K562 (cell line): ENCODE results near the gene ZNF768. TPM values are rescaled to one million over a fixed set of nuclear protein-coding genes. Genes with fewer than 3 reads are reported as not detected.

Experiments used
- CCNT2 ChIP-seq: IDR thresholded peaks from 2 replicates; pipeline ENCODE4 v1.6.1; 2011; ENCODE audit warnings: borderline replicate concordance, low read depth, mild to moderate bottlenecking, moderate library complexity, mixed read lengths, low read length; ENCODE audit not compliant: insufficient read length; ENCODE audit errors: extremely low read depth
- CTBP1 ChIP-seq: fragments of 450-650 bp; IDR thresholded peaks from 2 replicates; pipeline ENCODE4 v1.6.1; 2016; ENCODE audit warnings: borderline replicate concordance
- HEY1 ChIP-seq: fragments of 250-450 bp; sonication (Bioruptor Pico); IDR thresholded peaks from 2 replicates; pipeline ENCODE4 v1.5.0; 2020; ENCODE audit warnings: mild to moderate bottlenecking, moderate library complexity, borderline replicate concordance
- HNRNPL ChIP-seq: fragments of 200-400 bp; formaldehyde crosslinking; IDR thresholded peaks from 2 replicates; pipeline ENCODE4 v1.6.1; 2017; ENCODE audit warnings: low read depth, mild to moderate bottlenecking, low read length
- KDM4B ChIP-seq, 2 experiments: fragments of 450-650 bp in 1 of 2; sonication (generic) in 1 of 2; IDR thresholded peaks; 2 replicates each; pipeline ENCODE4 v1.6.1; 2016 to 2017; ENCODE audit warnings: borderline replicate concordance in 2 of 2, antibody characterized with exemption in 1 of 2, low read depth in 1 of 2, mild to moderate bottlenecking in 1 of 2
- KDM5B ChIP-seq: fragments of 200-600 bp; sonication (generic); IDR thresholded peaks from 2 replicates; pipeline ENCODE4 v1.6.1; 2012; ENCODE audit warnings: low read depth, mild to moderate bottlenecking, moderate library complexity, low read length, control low read depth, inconsistent platforms; ENCODE audit not compliant: insufficient replicate concordance
- NR3C1 ChIP-seq: sonication (generic); formaldehyde crosslinking; IDR thresholded peaks from 2 replicates; pipeline ENCODE4 v1.8.1; 2022; ENCODE audit warnings: missing genetic modification reagents
- PML ChIP-seq: IDR thresholded peaks from 2 replicates; pipeline ENCODE4 v1.6.1; 2012; ENCODE audit warnings: low read length, inconsistent platforms
- RBM34 ChIP-seq: fragments of 200-400 bp; formaldehyde crosslinking; IDR thresholded peaks from 2 replicates; pipeline ENCODE4 v1.6.1; 2018; ENCODE audit warnings: low read length, borderline replicate concordance; ENCODE audit not compliant: insufficient read depth
- SREBF1 ChIP-seq: fragments of 150-350 bp; IDR thresholded peaks from 2 replicates; pipeline ENCODE4 v1.6.1; 2014; ENCODE audit warnings: antibody characterized with exemption, low read depth, low read length, borderline replicate concordance
- STAT6 ChIP-seq: sonication (generic); formaldehyde crosslinking; IDR thresholded peaks from 2 replicates; pipeline ENCODE4 v1.8.1; 2023; ENCODE audit warnings: mild to moderate bottlenecking, missing genetic modification reagents
- UBTF ChIP-seq, 2 experiments: IDR thresholded peaks; 2 replicates each; pipeline ENCODE4 v1.6.1; 2012; ENCODE audit warnings: improper control_type of control experiment in 2 of 2, low read depth in 2 of 2, low read length in 2 of 2, borderline replicate concordance in 1 of 2
- ZBTB2 ChIP-seq: fragments of 450-650 bp; IDR thresholded peaks from 2 replicates; pipeline ENCODE4 v1.6.1; 2016; ENCODE audit warnings: antibody characterized with exemption
- ZBTB9 ChIP-seq: fragments of 450-650 bp; formaldehyde crosslinking; IDR thresholded peaks from 2 replicates; pipeline ENCODE4 v1.4.0; 2020; ENCODE audit warnings: mild to moderate bottlenecking, moderate library complexity
- ZNF347 ChIP-seq: fragments of 450-650 bp; formaldehyde crosslinking; IDR thresholded peaks from 2 replicates; pipeline ENCODE4 v1.4.0; 2020; ENCODE audit warnings: low read depth, mild to moderate bottlenecking, moderate library complexity
- ZNF589 ChIP-seq: fragments of 200-800 bp; sonication (Bioruptor generic); IDR thresholded peaks from 2 replicates; pipeline ENCODE4 v1.6.1; 2016; ENCODE audit warnings: low read depth, missing genetic modification characterization, missing compliant biosample characterization
- ZNF780A ChIP-seq: fragments of 250-450 bp; sonication (Bioruptor Pico); IDR thresholded peaks from 2 replicates; pipeline ENCODE4 v1.5.0; 2021; ENCODE audit warnings: mild to moderate bottlenecking
- polyA plus RNA-seq, 8 experiments: library from polyadenylated mRNA; depleted of rRNA in 4 of 8; stranded (reverse) in 5 of 8; unstranded in 3 of 8; fragments of >200 nt; fragmentation: Nextera tagmentation in 2 of 8; fragmentation: Illumina TruSeq in 1 of 8; extraction: Ambion mirVana in 2 of 8; extraction: Trizol in 1 of 8; gene quantifications; 2 replicates each; pipeline versions ENCODE4 v1.2.1 to v1.2.3, GENCODE V29; 2011 to 2014; ENCODE audit warnings: inconsistent platforms in 1 of 8, missing spikeins in 1 of 8
- total RNA-seq, 7 experiments: library from RNA; depleted of rRNA in 6 of 7; stranded (reverse); fragments of >200 nt in 6 of 7; fragmentation: Illumina TruSeq in 2 of 7; extraction: Trizol in 2 of 7; gene quantifications; 2 replicates each; pipeline versions ENCODE4 v1.2.1 to v1.2.3, GENCODE V29; 2011 to 2021; ENCODE audit warnings: low replicate concordance in 1 of 7

The ZNF768 gene
- total and polyA plus RNA-seq, 9 of the 15 experiments (the other 6 are each of a cell fraction or from before 2014, with no cell fraction given), result 0.13 to 50.7 (median 26.9) TPM

- TF ChIP-seq HNRNPL, result peak; percentile 96
- TF ChIP-seq ZBTB2, result peak; percentile 84; the same call in 1 of the 2 replicates
- no peak for TF ChIP-seq ZNF780A (CRISPR knock-in tag)
- TF ChIP-seq CTBP1, result peak; percentile 59
- TF ChIP-seq KDM4B (IDR thresholded peaks at IDR 0.05; ENCODE audit: borderline replicate concordance in 2 of 2, low read depth in 1 of 2), result no peak; a peak in 1 of 4 replicates
- TF ChIP-seq RBM34, result no peak
- peak; percentile 92 for TF ChIP-seq KDM5B
- no peak for TF ChIP-seq SREBF1
- peak; percentile 73 for TF ChIP-seq CCNT2
- 0 out of 4 replicates have a peak, but pooled peaks have one; percentile 25 to 59 for TF ChIP-seq UBTF (IDR thresholded peaks at IDR 0.05; ENCODE audit: borderline replicate concordance in 1 of 2, low read depth in 2 of 2, low read length in 2 of 2)
- TF ChIP-seq ZNF347 (CRISPR knock-in tag), result no peak
- TF ChIP-seq ZNF589, result peak; percentile 81
- TF ChIP-seq NR3C1 (CRISPR knock-in tag), result no peak
- 0 out of 2 replicates have a peak, but pooled peaks have one; percentile 45 for TF ChIP-seq ZBTB9 (CRISPR knock-in tag)
- no peak for TF ChIP-seq PML
- no peak for TF ChIP-seq HEY1 (CRISPR knock-in tag)
- TF ChIP-seq STAT6 (CRISPR knock-in tag), result no peak
Measured at GRCh38 chr16:30557957-30558788, 31.8 kb upstream of the ZNF768 start, which contains the start of gene ZNF764 (continued).
